ENCODE data around the gene IMPACT.

- TF ChIP-seq CTCF (IDR thresholded peaks at IDR 0.05) (no peak), EZH2 (IDR thresholded peaks at IDR 0.05; ENCODE audit: borderline replicate concordance, insufficient read depth, low read depth, low read length, poor library complexity, severe bottlenecking) (no peak)
Observed at GRCh38 chr18:24497031-24497754, 70.7 kb downstream of the IMPACT start.
